Right atrium auricular region (tissue), 2 donors: ENCODE measurements around the gene CSMD2. TPM values are rescaled to one million over a fixed set of nuclear protein-coding genes. Genes with fewer than 3 reads are reported as not detected.
A peak's percentile ranks its signal among the peaks of the same experiment; 100 is the strongest.

ENCODE experiments used
- DNase-seq: peaks from one replicate; pipeline ENCODE4 v3.0.0-alpha.2; 2019; ENCODE audit warnings: low spot score
- H3K27ac ChIP-seq, 2 donors: fragments of 200-600 bp; sonication (generic); 1 replicate in 1 of 2; 2 replicates in 1 of 2; pipeline ENCODE4 v1.5.1; 2016 to 2019
- H3K27me3 ChIP-seq, 2 donors: fragments of 200-600 bp; sonication (generic); one replicate each; pipeline versions ENCODE4 v1.5.1 to v1.6.0; 2017 to 2019
- H3K36me3 ChIP-seq: fragments of 200-600 bp; sonication (generic); one replicate; pipeline ENCODE4 v1.5.1; 2016
- H3K4me1 ChIP-seq, 2 donors: fragments of 200-600 bp; sonication (generic); one replicate each; pipeline versions ENCODE4 v1.5.1 to v1.6.0; 2017 to 2019
- H3K4me3 ChIP-seq, 2 donors: fragments of 200-600 bp; sonication (generic); 1 replicate in 1 of 2; 2 replicates in 1 of 2; pipeline ENCODE4 v1.5.1; 2017 to 2019; ENCODE audit warnings: mild to moderate bottlenecking in 1 of 2, moderate library complexity in 1 of 2
- H3K9me3 ChIP-seq, 2 donors: fragments of 200-600 bp; sonication (generic); one replicate each; pipeline ENCODE4 v1.5.1; 2019
- CTCF ChIP-seq, 2 donors: fragments of 200-600 bp; sonication (generic); IDR thresholded peaks; one replicate each; pipeline ENCODE4 v1.5.1; 2019; ENCODE audit warnings: antibody characterized with exemption in 2 of 2
- total RNA-seq, 2 donors: library from RNA; depleted of rRNA; stranded (reverse); fragments of >200 nt; gene quantifications; one replicate each; pipeline ENCODE4 v1.1.0, GENCODE V29; 2016

The CSMD2 gene
- total RNA-seq, 2 donors from 2014 or later = 0.39 to 0.44 TPM

DNA sequence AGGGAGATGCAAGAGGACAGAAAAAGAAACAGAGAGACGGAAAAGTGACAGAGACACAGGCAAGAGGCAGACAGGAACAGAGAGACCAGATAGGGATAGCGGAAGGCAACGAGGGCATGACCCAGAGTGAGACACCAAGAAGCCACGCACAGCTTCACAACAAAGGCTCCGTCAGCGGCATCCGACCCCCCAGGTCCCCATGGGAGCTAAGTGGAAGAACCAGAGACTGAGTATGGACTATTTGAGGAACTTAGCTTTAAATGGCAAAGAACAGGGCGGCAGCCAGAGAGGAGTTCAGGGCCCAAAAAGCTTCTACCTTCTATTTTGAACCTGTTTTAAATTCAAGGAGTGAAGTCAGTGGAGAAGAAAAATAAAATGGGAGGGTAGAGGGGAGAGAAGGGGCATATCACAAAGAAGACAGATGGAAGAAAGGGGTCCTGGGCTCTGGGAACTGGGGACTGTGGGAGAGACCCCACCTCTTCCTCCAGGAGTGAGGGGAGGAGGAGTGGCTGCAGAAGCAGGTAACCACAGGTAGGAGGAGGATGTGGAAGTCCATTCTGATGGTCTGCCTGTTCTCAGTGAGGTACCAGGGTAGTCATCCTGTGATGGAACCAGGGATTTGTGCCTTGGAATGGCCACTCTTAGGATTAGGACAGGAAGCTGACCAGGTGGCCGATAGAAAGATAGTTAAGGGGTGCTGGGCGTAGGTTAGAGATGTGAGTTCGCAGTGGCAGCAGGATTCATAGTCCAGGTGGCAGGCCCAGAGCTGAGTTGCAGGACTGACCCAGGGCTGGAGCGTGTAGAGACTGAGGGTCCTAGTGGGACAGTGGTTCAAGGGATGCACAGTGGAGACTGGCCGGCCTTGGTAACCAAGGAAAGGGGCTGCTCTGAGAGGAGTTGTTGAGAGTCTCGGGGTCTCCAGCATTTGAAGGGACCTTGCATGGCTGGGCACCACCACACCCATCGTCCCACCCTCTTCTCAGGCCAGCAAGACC, 37.7 kb downstream of the CSMD2 start:
- Histone ChIP-seq H3K9me3 (no peaks in the 10 kb centered on the region), H3K4me1 (no peaks in the 10 kb centered on the region), H3K36me3 (no peaks in the 10 kb centered on the region), H3K27ac (no peak overlapping the region), H3K27me3 (no peaks in the 10 kb centered on the region), H3K4me3 (no peak overlapping the region)
- DNase-seq = peak; percentile 30
- no peak for TF ChIP-seq CTCF (IDR thresholded peaks at IDR 0.05)

GRCh38 chr1:34126486-34126885, 38.5 kb downstream of the CSMD2 start:
- H3K4me1 ChIP-seq = no peaks in the 10 kb centered on the region
- H3K4me3 ChIP-seq = no peak overlapping the region
- TF ChIP-seq CTCF (IDR thresholded peaks at IDR 0.05) = no peak
- no peak for DNase-seq
- no peaks in the 10 kb centered on the region for H3K36me3 ChIP-seq
- no peak overlapping the region for H3K27ac ChIP-seq
- H3K27me3 ChIP-seq = no peaks in the 10 kb centered on the region
- H3K9me3 ChIP-seq = no peaks in the 10 kb centered on the region

DNA sequence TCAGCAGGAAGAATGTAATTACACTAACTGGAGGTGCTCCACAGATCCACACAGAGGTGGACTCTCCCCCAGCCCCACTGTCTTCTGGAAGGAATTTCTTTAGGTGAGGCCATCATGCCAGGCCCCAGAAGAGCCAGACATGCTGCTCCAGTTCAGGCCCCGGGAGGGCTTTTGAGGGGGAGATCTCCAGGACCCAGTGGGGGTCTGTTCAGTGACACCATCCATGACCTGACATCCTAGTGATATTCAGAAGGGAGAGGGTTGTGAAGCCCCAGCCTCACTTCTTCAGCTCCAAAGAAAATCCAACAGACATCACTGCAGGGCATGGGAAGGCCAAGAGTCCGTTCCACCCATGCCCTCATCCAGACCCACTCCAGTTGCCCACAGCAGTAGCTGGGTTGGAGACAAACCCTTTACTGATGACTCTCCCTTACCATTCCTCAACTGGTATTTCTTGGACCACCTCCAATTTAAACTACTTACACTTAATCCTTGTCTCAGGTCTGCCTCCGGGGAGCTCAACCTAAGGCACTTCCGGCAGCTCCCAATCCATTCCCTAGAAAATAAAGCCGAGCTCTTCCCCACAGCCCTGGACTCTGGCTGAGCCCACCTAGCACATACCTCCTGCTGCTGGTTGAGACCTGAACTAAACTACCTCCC, 39.2 kb downstream of the CSMD2 start:
- no peaks in the 10 kb centered on the region for H3K9me3 ChIP-seq
- no peak for DNase-seq
- H3K4me1 ChIP-seq = no peaks in the 10 kb centered on the region
- no peak for TF ChIP-seq CTCF (IDR thresholded peaks at IDR 0.05)
- no peaks in the 10 kb centered on the region for H3K36me3 ChIP-seq
- no peak overlapping the region for H3K4me3 ChIP-seq
- no peak overlapping the region for H3K27ac ChIP-seq
- no peaks in the 10 kb centered on the region for H3K27me3 ChIP-seq

GRCh38 chr1:34122080-34122932, 42.7 kb downstream of the CSMD2 start:
- no peak overlapping the region for H3K27ac ChIP-seq
- H3K4me3 ChIP-seq = no peak overlapping the region
- no peak for TF ChIP-seq CTCF (IDR thresholded peaks at IDR 0.05)
- peaks cover 0 to 19% of the 10 kb centered on the region in 2 donors for H3K9me3 ChIP-seq
- no peaks in the 10 kb centered on the region for H3K27me3 ChIP-seq
- H3K36me3 ChIP-seq = no peaks in the 10 kb centered on the region
- DNase-seq = no peak
- no peaks in the 10 kb centered on the region for H3K4me1 ChIP-seq

DNA sequence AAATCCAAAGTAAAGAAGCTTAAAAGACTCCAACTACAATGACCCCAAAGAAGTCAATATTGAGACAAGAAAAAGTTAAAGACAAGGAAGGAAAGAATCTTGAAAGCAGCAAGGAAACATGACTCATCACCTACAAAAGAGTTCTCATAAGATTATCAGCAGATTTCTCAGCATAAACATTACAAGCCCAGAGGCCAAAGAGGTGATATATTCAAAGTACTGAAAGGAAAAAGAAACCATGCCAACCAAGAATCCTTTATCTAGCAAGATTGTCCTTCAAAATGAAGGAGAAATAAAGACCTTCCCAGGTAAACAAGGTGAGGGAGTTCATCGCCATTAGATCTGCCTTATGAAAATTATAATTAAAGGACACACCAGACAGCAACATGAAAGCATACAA, 49.8 kb downstream of the CSMD2 start:
- no peaks in the 10 kb centered on the region for H3K4me1 ChIP-seq
- H3K27ac ChIP-seq = no peak overlapping the region
- H3K9me3 ChIP-seq = peaks cover 0 to 43% of the 10 kb centered on the region in 2 donors
- DNase-seq = no peak
- H3K36me3 ChIP-seq = no peaks in the 10 kb centered on the region
- TF ChIP-seq CTCF (IDR thresholded peaks at IDR 0.05) = no peak
- no peaks in the 10 kb centered on the region for H3K27me3 ChIP-seq
- no peak overlapping the region for H3K4me3 ChIP-seq
